Activated naive CD8-positive, alpha-beta T cell treated with anti-CD3 and anti-CD28 coated beads, Interleukin-2, amount 50 U/mL, for 16 hours (primary cell): ENCODE results near the gene RHOF.

Experiments
- DNase-seq: peaks from one replicate; pipeline ENCODE4 v3.0.0-alpha.2; 2020; ENCODE audit warnings: low read depth, low spot score

The RHOF gene

DNA sequence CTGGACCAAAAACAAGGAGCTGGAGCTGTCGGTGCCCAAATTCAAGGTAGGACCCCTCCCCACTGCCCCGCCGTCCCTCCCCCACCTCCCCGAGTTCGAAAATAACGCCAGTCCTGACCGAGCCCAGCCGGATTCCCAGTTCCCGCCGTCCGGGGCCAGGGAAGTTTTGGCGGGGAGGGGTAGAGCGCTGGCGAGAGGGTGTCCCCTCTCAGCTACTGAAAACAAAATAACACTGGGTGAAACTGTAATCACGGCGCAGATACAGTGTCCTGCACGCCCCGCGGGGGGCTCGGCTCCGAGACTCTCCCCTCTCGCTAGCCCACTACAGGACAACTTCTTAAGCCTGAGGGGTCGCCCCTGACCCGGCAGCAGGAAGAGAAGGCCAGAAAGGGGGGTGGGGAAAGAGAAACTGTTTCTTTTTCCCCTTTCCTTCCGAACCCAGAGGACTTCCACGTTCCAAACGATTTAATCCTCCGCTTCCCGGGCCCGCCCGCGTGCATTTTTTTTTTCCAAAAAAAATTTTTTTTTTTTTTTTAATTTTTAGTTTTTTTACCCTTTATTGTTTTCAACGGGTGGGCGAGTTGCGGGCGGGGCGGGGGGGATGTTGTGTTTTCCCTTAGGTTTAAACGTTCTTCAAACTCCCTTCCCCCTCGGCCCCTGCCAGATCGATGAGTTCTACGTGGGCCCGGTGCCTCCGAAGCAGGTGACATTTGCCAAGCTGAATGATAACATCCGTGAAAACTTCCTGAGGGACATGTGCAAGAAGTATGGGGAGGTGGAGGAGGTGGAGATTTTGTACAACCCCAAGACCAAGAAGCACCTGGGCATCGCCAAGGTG is 11.9 kb upstream of the RHOF start:
- DNase-seq: no peak

DNA sequence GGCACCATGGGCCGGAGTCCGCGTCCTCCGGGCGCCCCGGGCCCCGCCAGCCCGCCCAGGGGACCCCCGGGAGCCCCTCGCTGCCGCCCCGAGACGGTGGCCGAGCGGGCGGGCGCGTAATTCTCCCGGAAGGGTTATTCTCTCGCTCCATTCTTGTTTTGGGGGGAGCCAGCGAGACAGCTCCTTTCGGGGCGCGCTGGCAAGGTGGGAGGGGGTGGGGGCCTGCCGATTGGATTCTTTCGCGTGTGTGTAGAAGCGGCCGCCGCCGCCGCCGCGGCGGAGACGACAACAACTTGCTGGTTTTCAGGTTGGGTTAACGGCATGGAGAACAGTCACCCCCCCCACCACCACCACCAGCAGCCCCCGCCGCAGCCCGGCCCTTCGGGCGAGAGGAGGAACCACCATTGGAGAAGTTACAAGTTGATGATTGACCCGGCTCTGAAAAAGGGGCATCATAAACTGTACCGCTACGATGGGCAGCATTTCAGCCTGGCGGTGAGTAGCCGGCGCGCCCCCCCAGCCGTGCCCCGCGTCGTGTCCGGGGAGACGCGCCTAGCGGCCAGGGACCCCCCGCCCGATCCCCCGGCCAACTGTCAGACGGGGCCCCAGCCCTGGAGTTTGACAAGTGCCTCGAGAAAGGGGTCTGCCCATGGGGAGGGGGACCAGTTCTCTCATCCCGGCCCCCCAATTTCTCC is 11.1 kb upstream of the RHOF start:
- DNase-seq: peak; percentile 38

DNA sequence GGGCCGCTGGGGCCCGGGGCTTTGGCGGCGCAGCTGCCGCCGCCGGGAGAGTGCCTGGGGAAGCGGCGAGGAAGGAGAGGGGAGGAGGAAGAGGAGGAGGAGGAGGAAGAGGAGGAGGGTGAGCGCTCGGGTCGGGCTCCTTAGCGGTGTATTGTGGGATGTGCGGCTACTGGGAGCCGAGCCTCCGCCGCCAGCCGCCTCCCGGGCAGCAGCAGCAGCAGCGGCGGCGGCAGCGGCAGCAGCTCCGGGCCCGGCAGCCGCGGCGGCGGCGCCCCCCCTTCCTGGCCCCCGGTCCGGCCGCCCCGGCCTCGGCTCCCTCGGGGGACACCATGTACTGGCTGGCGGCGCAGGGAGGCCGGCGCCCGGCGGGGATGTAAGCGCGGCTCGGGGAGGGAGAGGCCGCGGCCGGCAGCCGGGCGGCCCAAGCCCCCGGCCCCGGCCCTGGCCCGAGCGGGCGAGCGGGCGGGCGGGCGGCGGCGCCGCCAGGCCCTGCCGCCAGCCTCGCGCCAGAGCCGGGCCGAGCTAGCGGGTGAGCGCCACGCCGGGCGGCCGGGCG is 10.5 kb upstream of the RHOF start, which contains the start of gene SETD1B:
TSS of gene SETD1B (plus strand) at position 149 of the 556 bp plus-strand sequence. CDS start 729 bp downstream, outside the sequence.
- DNase-seq: no peak

DNA sequence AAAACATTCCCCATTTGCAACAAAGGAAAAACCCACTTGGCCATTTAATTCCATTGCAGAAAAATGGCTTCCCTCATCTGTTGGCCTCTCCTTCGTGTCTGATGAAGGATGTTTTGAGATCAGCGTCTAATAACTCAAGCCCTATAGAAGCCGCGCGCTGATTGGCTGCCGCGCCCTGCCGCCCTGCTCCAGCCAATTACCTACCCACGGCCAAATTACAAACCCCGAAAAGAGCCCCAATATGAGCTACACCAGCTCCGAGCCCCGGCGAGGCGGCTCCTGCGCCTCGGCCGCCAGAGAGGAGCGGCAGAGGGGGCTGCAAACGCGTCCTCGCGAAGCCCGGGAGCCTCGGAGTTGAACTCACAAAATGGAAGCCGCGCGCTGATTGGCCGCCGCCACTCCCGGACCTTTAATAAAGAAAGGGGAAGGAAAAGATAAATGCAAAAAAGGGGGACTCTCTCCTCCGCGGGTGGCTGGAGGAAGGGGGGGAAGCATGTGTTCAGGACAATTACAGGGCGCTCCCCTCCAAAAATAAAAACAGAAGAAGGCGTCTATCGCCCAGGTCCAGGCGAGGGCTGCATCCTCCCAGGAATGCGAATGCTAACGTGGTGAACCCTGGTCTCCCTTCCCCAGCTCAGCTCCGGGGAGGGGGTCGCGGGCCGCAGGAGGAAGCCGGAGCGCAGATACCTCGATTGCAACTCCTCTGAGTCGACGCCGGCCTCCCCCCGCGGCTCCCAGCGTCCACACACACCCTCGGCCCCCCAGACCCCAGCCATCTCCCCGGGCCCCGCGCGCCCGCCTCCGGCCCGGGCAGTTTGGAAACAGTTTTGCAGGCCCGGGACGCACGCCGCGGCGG is 9.6 kb upstream of the RHOF start:
- peak; percentile 68 for DNase-seq

DNA sequence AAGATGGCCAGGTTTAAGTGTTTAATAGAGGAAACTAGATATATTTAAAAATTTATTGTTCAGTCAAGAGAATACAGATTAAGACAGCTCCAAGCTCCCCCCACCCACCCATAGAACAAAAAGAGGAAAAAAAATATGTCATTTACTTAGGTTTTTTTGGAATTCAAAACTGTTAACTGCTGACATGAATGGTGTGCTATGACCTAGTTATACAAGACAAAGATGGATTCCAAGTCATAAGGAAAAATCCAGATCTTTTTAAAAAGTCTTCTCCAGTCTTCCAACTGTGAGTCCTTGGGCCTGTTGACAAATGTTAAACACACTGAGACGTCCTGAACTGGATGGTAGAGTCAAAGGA is 9.0 kb upstream of the RHOF start:
- no peak for DNase-seq

DNA sequence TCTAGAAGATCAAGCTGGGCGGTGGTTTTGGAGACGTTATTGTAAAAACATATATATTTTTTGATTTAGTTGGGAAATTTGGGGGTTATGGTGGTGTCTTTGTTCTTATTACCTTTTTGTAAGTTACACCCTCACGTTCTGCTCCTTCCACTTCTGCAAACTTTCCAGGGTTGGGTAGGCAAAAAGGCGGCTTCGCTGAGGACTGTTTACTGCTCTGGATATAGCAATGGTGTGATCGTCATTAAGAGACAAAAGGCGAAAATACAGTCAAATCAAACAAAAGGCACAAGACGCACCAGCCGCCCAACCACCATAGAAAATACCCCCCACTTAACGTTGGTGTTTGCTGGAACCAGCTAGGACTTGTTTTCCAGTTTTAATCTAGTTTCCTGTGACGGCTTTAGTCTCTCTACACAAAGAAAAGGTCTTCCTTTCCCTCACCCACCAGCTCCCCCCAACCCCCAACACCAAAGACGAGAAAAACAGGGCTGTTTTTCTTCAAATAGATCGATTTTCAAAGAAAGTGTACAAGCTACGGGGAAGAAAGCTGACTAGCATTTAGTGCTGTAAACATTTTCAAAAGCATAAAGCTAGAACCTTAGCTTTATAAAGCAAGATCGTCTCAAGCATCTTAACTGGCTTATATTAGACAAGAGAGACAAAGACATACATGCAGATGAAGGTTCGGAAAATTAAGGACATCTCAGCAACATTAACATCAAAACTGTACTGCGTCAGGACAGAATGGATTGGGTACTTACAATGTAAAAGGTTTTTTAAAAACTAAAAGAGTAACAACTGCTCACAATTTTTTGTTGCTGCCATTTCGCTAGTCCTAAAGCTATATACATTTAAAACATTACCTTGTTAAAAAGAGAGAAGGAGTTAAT is 8.4 kb upstream of the RHOF start:
- no peak for DNase-seq

DNA sequence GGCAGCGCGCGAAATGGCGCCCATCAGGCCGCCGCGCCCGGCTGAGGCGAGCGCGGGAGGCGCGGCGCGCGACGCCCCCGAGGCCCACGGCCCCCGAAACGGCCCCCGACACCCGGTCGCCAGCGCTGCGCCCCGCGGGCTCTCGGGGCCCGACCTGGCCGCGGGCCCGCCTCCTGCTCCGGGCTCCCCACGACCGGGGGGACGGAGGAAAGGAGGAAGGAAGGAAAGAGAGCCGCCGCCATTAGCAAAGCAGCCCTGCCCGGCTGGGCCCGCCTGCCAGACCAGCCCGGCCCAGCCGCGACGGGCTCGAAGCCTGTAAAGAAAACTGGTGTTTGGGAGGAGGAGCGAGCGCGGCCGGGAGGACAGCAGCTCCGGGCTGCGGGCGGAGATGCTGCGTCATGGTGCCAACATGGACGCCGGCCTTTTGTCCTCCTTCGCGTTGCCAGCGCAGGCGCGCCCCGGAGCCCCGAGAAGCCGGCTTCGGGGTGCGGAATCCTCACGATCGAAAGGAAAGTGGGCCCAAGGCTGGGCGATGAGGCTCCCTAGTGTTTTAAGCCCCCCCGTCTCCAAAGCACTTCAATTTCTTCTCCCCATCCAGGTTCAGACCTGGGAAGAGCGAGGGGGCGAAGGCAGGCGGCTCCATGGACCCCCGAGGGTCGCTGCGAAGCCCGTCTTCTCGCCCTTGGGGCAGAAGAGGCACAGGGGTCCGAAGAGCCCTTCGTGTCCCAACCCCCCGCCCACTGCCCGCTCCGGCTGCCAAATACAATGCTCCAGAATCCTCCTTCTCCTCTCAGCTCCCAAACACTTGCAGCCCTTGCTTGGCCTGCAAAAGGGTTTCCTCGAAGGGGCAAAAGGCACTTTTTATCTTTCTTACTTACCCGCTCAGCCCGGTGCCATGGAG is 7.5 kb upstream of the RHOF start:
- no peak for DNase-seq

DNA sequence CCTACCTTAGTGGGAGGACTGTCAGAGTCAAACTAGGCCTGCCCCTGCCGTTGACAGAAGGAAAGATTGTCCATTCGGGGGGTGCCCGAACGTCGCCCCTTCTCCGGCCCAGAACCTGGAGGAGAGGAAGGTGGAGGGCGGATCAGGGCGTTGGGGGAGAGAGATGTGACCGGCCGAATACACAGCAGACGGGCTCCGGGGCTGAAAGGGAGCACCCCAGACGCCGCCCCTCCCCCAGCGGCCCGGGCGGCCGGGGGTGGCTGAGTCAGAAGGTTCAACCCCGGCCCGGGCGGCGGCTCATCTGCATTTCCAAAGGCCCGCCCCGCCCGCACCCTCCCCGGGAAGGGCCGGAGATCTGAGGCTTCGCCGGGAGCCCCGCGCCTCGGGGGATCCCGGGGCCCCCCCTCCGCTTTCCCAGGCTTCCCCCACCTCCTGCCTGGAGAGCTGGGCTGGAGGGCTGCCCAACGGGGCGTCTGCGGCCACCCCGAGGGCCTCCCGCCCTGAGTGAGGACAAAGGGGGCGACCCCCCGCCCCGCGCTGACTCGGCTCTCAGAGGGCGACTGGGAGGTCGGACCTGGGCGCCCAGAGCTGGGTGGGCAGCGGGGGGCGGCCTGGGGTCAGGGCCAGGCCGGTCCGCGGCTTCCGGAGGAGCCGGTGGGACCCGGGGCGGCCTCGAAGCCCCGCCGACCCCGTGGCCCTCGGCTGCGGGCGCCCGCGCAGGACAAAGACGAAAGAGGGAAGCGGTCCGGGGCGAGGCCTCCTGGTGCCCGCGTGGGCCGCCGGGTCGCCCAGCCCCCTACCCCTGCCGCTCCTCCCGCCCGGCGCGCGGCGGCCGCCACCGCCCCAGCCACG is 6.6 kb upstream of the RHOF start:
- no peak for DNase-seq

DNA sequence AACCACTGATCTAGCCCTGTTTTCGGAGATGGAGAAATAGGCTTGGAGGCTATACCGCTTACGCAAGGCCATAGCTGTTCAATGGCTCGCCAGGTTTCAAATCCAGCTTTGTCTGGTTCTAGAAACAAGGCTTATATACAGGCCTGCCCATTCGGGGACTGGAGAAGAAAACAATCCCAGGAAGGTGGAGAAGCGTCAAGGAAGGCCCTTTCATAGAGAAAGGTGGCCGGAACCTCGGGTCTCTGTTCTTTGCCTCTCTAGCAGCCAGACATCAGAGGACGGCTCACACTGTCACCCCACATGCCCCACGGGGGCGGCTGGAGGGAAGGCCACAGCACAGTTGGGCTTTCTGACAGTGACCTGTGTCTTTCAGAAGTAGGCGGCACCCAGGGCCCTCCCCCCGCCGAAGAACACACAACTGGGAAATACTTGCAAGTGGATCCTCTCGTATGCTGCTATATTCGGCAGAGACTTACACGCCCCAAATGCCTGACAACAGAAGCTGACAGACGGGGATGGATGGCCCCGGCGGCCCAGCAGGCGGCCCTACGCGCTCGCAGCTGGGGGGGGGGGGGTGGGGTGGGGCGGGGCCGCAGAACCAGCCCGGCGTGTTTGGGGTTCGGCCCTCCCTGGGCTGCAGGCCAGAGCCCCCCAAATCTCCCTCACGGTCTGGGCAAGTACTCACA is 5.8 kb upstream of the RHOF start:
- no peak for DNase-seq

DNA sequence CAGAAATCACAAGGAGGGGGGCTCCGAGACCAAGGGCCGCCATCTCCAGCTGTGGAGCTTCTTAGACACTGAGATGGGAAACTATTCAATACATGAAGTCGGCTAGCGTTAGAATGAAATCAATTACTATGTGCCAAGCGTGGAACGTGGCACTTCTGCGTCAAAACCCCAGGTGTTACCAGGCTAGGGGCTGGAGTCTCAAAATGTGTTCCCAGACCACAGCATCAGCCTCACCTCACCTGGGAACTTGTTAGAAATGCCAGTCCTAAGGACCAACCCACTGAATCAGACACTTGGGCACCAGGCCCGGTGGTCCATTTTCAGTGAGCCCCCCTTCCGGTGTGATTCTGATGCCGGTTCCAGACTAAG is 5.3 kb upstream of the RHOF start:
- no peak for DNase-seq

DNA sequence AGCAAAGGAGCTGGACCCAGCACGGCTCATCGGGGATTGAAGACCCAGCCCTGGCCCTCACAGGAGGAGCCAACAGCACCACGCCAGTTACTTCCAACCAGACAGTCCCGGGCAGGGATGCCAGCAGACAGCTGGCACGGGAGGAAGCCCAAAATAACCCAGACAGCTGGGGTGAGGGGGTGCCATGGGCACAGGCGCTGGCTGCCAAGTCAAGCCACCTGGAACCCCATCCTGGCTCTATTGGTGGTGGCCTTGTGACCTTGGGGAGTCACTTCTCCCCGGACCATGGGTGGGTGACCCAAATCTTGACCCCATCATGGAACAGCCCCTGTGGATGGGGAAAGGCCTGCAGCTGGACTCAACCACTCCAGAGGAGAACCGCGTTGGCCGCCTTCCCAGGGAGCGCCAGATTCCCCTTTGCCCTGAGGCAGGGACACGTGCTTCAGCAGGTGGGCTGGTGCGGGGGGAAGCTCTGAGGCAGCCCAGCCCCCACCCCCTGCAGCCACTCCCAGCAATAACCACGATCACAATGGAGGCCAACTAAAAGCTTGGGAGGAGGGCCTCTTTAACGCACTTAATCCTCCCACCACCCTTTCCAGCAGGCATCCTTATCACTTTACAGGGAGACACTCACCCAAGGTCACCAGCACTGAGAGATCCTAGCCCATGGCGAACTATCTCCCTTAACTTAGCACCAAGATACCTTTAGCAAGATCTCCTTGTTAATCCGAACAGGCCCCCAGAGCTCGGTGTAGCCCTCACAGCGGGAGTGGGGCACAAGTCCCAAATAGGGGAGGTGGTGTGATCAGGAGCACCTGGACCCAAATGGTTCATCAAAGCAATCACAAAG is 4.7 kb upstream of the RHOF start:
- DNase-seq: no peak

DNA sequence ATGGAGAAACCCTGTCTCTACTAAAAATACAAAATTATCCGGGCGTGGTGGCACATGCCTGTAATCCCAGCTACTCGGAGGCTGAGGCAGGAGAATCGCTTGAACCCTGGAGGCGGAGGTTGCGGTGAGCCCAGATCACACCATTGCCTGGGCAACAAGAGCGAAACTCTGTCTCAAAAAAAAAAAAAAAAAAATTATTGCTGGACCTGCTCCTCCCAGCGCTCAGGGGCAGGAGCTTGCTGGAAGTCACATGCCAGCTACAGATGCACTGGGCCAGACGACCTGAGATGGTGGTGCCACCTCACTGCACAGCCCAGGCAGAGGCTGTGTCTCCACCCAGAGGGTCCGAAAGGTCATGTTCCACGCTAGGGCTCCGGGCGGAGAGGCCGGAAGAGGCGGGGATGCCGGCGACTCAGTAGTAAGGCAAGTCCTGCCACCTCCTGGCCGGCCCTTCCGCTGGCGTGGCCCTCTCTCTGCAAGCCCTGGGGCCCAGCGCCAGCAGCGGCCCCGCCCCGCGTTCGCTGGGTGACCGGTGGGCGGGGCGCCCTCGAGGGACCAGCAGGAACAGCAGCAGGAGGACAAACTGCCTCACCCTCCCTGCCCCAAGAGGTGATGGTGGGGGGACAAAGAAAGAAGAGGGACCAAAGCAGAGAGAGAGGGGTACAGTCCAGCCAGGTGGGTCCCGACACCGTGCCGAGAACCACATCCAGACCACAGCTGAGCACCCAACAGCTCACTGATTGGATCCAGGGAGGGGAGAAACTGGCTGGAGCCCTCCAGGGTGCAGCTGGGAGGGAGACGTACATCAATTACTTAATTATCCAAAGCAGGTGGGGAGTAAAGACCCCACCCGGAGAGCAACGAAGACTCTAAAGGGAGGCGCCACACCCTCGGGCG is 3.6 kb upstream of the RHOF start:
- DNase-seq: no peak

DNA sequence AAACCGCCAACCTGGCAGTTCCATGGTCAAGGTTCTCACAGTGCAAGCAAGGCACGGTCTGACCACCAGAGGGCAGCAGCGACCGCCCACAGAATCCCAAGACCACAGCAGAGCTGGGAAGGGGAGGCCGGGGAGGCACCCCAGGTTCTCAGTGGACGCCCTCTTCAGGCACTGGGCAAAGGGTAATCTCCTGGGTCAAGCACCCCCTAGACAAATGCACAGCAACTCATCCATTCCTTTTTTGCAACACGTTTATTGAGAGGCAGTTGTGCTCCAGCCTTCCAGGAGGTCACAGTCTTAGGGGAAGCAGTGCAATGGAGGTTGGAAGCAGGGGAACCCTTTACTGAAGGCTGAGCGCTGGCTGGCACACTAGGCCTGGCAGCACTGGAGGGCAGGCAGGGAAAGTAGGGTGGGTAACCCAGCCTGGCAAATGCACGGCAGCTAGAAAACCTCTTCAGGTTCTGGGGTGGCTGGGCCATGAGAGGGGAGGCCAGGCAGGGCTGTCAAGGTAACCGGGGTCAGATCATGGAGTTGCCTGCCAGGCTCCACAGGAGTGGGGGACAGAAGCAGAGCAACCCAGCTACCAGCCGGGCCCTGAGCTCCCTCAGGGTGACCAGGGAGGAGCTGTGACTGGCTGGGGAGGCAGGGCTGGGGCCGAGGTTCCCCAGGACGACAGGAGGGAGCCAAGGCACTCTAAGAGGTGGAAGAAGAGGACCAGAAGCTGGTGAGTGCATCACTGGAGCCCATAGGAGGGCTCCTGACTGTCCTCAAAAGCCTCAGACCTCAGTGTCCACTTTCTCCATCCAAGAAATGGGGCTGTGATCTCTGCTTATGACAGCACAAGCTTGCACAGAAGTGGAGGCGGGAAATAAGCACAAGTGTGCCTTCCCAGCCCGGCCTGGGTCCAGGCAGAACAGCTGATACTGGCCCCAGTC is 1.8 kb upstream of the RHOF start:
- DNase-seq: peak; percentile 62

DNA sequence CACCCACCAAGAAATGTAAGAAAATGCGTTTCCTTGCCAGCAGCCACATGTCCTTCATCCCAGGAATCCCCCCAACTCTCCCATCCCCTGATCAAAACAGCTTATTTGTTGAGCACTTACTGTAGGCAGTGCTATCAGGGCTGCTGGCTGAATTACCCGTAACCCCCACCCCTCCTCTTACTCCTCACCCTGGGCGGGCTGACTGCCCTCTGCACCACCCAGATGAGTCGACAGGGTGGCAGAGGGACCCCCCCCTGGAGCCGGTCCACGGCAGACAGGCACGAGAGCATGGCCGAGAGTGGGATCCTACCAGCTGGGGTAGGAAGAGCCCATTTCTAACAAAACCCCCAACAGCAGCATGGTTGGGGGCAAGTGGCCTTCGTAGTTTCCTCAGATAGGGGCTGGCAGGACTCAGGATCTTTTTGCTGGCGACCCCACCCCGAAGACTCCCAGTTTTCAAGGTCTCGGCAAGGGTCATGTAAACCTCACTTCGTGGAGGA is 1.1 kb upstream of the RHOF start:
- no peak for DNase-seq
